HepG2 (cell line): Measurements from ENCODE around the gene MPV17L. TPM values are rescaled to one million over a fixed set of nuclear protein-coding genes. Genes with fewer than 3 reads are reported as not detected.

Source experiments
- EEA1 ChIP-seq: sonication (generic); formaldehyde crosslinking; IDR thresholded peaks from 2 replicates; pipeline ENCODE4 v1.5.1; 2020; ENCODE audit warnings: mild to moderate bottlenecking, missing genetic modification reagents, borderline replicate concordance
- FOSL2 ChIP-seq: sonication (generic); formaldehyde crosslinking; IDR thresholded peaks from 2 replicates; pipeline ENCODE4 v1.4.0; 2020; ENCODE audit warnings: missing genetic modification reagents
- NFATC3 ChIP-seq: sonication (generic); formaldehyde crosslinking; IDR thresholded peaks from 2 replicates; pipeline ENCODE4 v1.5.1; 2020; ENCODE audit warnings: mild to moderate bottlenecking, missing genetic modification reagents
- PAXIP1 ChIP-seq: sonication (generic); formaldehyde crosslinking; conservative IDR thresholded peaks from 2 replicates; pipeline ENCODE4 v1.4.0; 2020; ENCODE audit warnings: mild to moderate bottlenecking, missing genetic modification reagents, moderate library complexity
- RBM22 ChIP-seq: fragments of 200-400 bp; formaldehyde crosslinking; optimal IDR thresholded peaks from 2 replicates; pipeline ENCODE3; 2017; ENCODE audit warnings: mild to moderate bottlenecking, low read length, moderate library complexity
- SIN3A ChIP-seq: IDR thresholded peaks from 2 replicates; pipeline ENCODE4 v1.6.1; 2011; ENCODE audit warnings: low read depth, mild to moderate bottlenecking, control low read depth, low read length, borderline replicate concordance
- THAP8 ChIP-seq: sonication (generic); formaldehyde crosslinking; IDR thresholded peaks from 2 replicates; pipeline ENCODE4 v1.5.1; 2020; ENCODE audit warnings: missing genetic modification reagents, mild to moderate bottlenecking, borderline replicate concordance
- TSC22D2 ChIP-seq: sonication (generic); formaldehyde crosslinking; IDR thresholded peaks from 2 replicates; pipeline ENCODE4 v1.5.1; 2020; ENCODE audit warnings: missing genetic modification reagents, mild to moderate bottlenecking, borderline replicate concordance
- YY1 ChIP-seq: IDR thresholded peaks from 2 replicates; pipeline ENCODE4 v1.6.1; 2011; ENCODE audit warnings: low read length, low read depth, moderate library complexity, mild to moderate bottlenecking; ENCODE audit not compliant: insufficient read depth, insufficient replicate concordance
- ZC3H13 ChIP-seq: sonication (generic); formaldehyde crosslinking; IDR thresholded peaks from 2 replicates; pipeline ENCODE4 v1.8.1; 2023; ENCODE audit warnings: mild to moderate bottlenecking, missing genetic modification reagents, moderate library complexity
- ZMYM2 ChIP-seq: sonication (generic); formaldehyde crosslinking; IDR thresholded peaks from 2 replicates; pipeline ENCODE4 v1.8.0; 2022; ENCODE audit warnings: mild to moderate bottlenecking, missing genetic modification reagents
- ZNF280D ChIP-seq: sonication (generic); formaldehyde crosslinking; IDR thresholded peaks from 2 replicates; pipeline ENCODE4 v1.5.1; 2020; ENCODE audit warnings: mild to moderate bottlenecking, missing genetic modification reagents
- ZNF503 ChIP-seq: sonication (generic); formaldehyde crosslinking; IDR thresholded peaks from 2 replicates; pipeline ENCODE4 v1.4.0; 2020; ENCODE audit warnings: missing genetic modification reagents
- ZNF704 ChIP-seq: sonication (generic); formaldehyde crosslinking; IDR thresholded peaks from 2 replicates; pipeline ENCODE4 v1.8.1; 2023; ENCODE audit warnings: mild to moderate bottlenecking, inconsistent platforms, moderate library complexity, missing genetic modification reagents, borderline replicate concordance
- ZNF737 ChIP-seq: sonication (generic); formaldehyde crosslinking; IDR thresholded peaks from 2 replicates; pipeline ENCODE4 v1.5.0; 2020; ENCODE audit warnings: missing genetic modification reagents, mild to moderate bottlenecking, borderline replicate concordance
- polyA plus RNA-seq, 8 experiments: library from polyadenylated mRNA; depleted of rRNA in 3 of 8; stranded (reverse) in 7 of 8; unstranded in 1 of 8; fragments of >200 nt; fragmentation: Illumina TruSeq in 4 of 8; extraction: Trizol in 4 of 8; gene quantifications; 2 replicates each; pipeline versions ENCODE4 v1.2.1 to v1.2.3, GENCODE V29; 2011 to 2016; ENCODE audit warnings: low read depth in 4 of 8, missing spikeins in 1 of 8, mixed read lengths in 1 of 8; ENCODE audit not compliant: insufficient read depth in 1 of 8
- total RNA-seq, 5 experiments: library from RNA; depleted of rRNA; stranded (reverse); fragments of >200 nt; fragmentation: Illumina TruSeq; extraction: Trizol; gene quantifications; 2 replicates each; pipeline ENCODE4 v1.2.3, GENCODE V29; 2016; ENCODE audit warnings: low read depth in 1 of 5

Gene MPV17L
- total and polyA plus RNA-seq, 2 of the 13 experiments (the other 11 are each of a cell fraction or from before 2014, with no cell fraction given): 34.7 to 63.8 TPM

GRCh38 chr16:15398618-15399316 is 3.2 kb downstream of the MPV17L start (continued):
- TF ChIP-seq RBM22 (no peak), FOSL2 (CRISPR knock-in tag) (peak; percentile 59), YY1 (no peak), ZMYM2 (CRISPR knock-in tag) (peak; percentile 87), ZC3H13 (CRISPR knock-in tag) (0 out of 2 replicates have a peak, but pooled peaks have one; percentile 74), THAP8 (CRISPR knock-in tag) (no peak; the same call in 1 of the 2 replicates), ZNF280D (CRISPR knock-in tag) (peak; percentile 96), PAXIP1 (CRISPR knock-in tag) (peak; percentile 100), ZNF704 (no peak), TSC22D2 (CRISPR knock-in tag) (peak; percentile 65; the same call in 1 of the 2 replicates), SIN3A (peak; percentile 73; the same call in 1 of the 2 replicates), ZNF503 (CRISPR knock-in tag) (peak; percentile 35; the same call in 1 of the 2 replicates), ZNF737 (CRISPR knock-in tag) (peak; percentile 81; the same call in 1 of the 2 replicates), NFATC3 (CRISPR knock-in tag) (peak; percentile 67; the same call in 1 of the 2 replicates), EEA1 (CRISPR knock-in tag) (no peak)
